Endometrium (tissue), 2 donors: ENCODE results near the gene CYP27B1.

Experiments
- FAIRE-seq: peaks from 2 replicates; lab custom pipeline; 2012; peaks lifted over from hg19 to GRCh38; lab: Jason Lieb, UNC
- donor health status: control.
- donor health status: control.

Gene CYP27B1

DNA sequence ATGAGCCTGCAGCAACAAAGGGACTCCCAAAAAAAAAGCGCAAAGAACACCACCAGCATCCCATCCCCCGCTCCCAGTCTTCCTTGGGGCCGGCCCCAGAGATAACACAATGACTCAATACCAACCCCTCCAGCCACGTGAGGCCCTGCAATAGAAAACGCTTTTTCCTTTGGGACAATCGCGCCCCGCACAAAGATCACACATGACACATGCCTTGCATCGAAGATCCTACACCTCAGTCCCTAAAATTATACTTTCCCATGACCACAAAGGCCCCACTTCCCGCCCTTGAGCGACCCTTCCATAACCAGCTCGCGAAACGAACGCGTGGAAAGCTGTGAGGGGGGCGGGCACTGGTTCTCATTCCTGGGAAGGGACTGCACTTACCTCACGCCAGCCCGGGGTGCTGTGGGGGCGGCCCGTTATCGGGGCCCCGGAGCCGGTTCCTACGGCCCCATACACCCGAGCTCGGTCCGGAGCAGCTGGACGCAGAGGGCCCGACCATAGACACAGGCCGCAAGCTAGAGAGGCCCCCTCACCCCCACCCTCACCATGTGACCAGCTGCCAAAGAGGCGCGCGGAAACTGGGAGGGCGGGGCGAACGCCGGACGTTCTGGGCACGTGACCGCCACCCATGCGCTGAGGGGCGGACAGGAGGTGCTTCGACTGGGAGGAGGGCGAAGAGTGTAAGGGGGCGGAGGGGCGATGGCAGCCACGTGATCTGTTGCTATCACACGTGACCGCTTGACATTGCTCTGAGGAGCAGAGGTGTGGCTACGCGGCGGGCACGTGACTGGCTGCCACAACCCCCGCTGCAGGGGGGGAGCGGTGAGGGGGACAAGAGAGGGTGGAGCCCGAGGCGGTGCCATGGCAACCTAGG, 14.8 kb downstream of the CYP27B1 start, which contains the start of gene CDK4:
Gene CDK4, minus strand, starts transcription at position 523 of the 880 bp plus-strand sequence. CDS start 593 bp downstream, outside the sequence.
- FAIRE-seq: peak; percentile 97

- FAIRE-seq: no peak
Observed at GRCh38 chr12:57751432-57751787, 15.5 kb downstream of the CYP27B1 start.

GRCh38 chr12:57750561-57751431, 16.1 kb downstream of the CYP27B1 start:
- no peak for FAIRE-seq

- FAIRE-seq: no peak
Observed at GRCh38 chr12:57749061-57749460, 17.8 kb downstream of the CYP27B1 start.

DNA sequence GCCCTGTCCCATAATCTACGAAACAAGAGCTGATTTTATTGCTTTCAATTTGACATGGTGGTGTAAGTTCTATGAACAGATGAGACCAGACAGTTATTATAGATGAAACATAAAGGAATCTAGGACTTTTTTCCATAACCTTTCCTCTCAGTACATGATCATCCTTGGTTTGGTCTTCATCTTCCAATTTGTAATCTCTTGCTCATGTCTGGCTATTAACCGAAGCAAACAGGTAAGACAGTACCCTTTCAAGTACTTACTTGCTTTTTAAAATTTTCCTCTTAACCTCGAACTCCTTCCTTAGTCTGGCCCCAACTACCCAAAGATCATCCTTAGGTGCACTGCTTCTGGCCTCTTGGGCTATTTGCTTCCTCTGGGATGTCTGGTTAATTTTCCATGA, 20.9 kb downstream of the CYP27B1 start:
- FAIRE-seq: no peak

- no peak for FAIRE-seq
Observed at GRCh38 chr12:57745485-57745881, 21.4 kb downstream of the CYP27B1 start.

DNA sequence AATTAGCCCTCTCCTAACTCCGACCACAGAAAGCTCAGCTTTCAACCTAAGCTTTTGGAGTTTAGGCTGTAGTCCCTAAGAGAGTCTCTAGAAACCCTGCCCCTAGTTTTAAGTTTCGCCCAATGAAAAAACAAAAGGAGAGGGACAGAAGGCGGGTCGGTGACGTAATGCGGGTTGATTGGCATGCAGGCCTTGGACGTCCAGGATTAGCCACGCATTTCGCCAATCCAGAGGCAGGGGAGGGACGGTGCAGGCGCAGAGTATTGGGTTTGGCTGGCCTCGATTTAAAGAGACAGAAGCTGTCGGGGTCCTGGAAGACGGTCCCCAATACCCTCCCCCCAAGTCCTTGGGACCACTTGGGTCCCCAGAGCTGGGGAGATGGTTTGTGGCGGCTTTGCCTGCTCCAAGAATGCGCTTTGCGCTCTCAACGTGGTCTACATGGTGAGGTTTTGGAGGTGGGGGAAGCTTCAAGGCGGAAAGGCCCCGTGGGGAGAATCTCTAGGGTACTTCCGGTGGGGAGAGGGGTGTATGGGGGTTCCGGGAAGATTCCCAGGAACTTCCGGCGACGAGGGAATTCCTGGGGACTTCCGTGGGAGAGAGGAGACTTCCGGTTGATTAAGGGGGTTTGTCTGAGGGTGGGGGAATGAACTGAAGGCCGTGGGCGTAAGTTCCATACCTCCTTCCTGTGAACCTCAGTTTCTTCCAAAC, 21.9 kb downstream of the CYP27B1 start, which contains the start of gene TSPAN31:
Gene TSPAN31, plus strand, starts transcription at position 263 of the 708 bp plus-strand sequence. Its CDS starts 116 bp downstream, at position 379.
- peak; percentile 92 for FAIRE-seq

- no peak for FAIRE-seq
Observed at GRCh38 chr12:57744194-57744776, 22.6 kb downstream of the CYP27B1 start.

GRCh38 chr12:57743769-57744168, 23.1 kb downstream of the CYP27B1 start:
- no peak for FAIRE-seq

- no peak for FAIRE-seq
Observed at GRCh38 chr12:57741844-57742738, 24.8 kb downstream of the CYP27B1 start.

DNA sequence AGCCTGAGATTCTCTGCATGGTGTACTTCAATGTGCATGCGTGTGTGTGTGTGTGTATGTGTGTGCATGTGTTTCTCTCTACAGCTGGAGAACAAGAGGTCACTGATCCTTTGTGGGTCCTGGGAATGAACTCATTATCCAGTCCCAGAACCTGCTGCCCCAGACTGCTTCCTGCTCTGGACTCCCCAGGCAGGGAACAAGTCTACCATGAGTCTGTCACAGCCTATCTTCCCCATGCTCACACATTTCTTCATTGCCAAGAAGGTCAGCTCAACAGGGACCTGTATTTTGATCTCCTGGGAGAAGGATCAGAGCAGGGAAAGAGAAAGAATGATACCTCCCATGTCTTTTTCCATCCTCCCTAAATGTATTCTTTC, 25.5 kb downstream of the CYP27B1 start:
- no peak for FAIRE-seq

DNA sequence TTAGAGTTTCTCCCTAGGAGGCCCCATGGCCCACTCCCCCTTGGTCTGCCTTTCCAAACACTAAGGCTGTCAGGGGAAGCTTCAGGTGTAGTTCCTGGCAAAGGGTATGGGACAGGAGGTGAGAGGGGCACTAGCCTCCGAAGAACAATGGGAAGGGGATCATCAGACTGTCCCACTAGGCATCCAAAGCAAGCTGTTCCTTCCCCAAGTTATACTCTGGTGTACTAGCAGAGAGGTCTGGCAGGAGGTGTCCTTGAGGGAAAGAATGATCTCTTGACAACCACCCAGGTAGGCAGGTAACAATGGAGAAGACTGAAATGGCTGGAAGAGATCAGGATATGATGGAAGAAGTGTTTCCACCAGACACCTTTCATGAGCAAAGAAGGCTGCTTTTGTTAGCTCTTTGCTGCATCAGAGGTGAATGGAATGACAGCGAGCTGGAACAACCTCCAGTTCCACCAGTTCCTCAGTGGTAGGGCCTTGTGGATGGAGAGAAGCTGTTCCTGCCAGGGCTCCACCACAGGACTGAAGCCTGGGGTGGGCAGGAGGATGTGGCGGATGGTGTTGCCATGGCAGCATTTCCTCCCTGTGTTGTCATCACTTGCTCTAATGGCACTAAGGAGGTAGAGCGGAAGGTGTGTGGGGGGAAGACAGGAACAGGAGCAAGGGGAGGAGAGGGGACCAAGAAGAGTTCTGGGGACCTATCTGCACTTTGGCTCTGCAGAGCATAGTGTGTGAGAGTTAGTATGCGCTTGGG, 26.0 kb downstream of the CYP27B1 start:
- FAIRE-seq: no peak

DNA sequence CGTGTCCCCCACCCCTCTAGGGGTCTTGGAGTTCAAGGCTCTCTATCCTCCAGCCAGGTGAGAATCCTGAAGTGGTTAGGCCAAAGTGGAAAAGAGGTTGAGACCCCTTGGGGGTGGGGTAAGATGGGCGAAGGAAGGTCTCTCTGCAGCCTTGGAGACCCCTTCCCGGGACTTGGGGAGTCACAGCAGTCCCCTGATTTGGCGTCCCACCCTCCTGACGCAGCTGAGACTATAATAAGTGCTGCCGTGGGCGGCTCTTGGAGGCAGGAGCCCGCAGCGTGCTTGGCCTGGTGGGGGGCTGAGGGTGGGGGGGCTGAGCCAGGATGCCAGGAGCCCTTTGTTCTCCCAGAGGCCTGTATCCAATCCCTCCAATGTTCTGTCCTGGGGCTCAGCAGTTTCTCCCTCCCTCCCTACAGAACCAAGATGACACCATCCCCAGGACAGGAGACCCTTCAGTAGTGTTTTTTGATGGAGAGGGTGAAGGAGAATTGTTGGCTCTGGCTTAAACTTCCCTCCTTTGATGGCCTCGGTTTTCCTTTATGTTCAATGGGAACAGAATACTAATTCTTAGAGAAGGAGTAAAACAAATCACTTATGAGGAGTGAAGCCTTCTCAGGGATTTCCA, 26.9 kb downstream of the CYP27B1 start:
- no peak for FAIRE-seq

DNA sequence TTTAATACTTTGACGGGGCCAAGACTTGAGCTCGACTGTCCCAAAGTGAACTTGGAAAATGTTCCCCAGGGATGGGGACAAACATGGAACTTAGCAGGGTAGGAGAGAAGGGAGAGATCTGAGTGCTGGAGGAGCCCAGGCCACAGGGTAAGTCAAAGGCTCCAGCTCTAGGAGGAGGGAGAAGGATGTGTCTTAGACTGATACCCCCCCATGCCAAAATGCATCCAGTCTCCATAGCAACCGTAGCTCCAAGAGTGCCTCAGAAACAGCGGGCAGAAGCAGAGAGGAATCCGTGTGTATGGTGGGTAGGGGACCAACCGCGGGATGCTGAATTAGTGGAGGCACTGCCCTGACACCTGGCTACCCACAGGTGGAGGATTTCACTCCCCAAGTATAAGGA, 27.5 kb downstream of the CYP27B1 start:
- no peak for FAIRE-seq

DNA sequence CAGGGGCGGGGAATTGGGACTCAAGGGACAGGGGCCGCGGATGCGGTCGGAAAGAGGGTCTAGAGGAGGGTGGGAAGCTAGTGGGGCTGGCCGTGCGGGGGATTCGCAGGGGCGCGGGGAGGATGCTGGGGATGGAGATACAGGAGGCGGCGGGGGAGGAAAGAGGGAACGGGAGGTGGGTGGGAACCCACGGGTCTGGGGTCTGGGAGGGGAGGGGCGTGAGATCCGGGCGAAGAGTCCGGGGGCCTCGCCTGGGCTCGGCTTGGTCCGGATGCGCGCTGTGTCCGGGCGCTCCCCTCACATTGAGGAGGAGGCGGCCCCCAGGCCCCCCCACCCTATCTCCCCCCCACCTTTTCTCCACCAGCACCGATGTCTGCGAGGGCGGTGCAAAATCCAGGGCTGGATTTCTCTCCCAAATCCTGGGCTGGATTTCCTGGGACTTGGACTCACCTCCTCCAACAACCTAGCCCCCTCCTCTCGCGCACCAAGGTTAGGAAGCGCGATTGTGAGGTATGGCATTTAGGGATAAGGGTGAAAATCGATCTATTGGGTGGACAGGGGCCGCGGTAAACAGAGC, 28.1 kb downstream of the CYP27B1 start, which contains the start of gene AGAP2:
Gene AGAP2, minus strand, starts transcription at position 82 of the 577 bp plus-strand sequence. CDS start 496 bp downstream, outside the sequence.
- no peak for FAIRE-seq

GRCh38 chr12:57737467-57738460, 29.1 kb downstream of the CYP27B1 start:
- no peak for FAIRE-seq

GRCh38 chr12:57736741-57737466, 30.0 kb downstream of the CYP27B1 start:
- FAIRE-seq: no peak
